Stimulated activated naive CD8-positive, alpha-beta T cell treated with anti-CD3 and anti-CD28 coated beads, Interleukin-15, Interleukin-2, amounts not matched to agents 100 ng/mL and 50 ng/mL, for 24 hours (primary cell): ENCODE measurements around the gene PHF19.
A peak's percentile ranks its signal among the peaks of the same experiment; 100 is the strongest.

Source experiments
- H3K27ac Mint-ChIP-seq: one replicate; pipeline ENCODE4 v1.8.0; 2021; ENCODE audit warnings: mild to moderate bottlenecking, mixed read lengths
- H3K27me3 Mint-ChIP-seq: one replicate; pipeline ENCODE4 v1.8.0; 2021; ENCODE audit warnings: mixed read lengths
- H3K36me3 Mint-ChIP-seq: one replicate; pipeline ENCODE4 v1.8.0; 2021; ENCODE audit warnings: low read depth, mixed read lengths
- H3K4me1 Mint-ChIP-seq: one replicate; pipeline ENCODE4 v1.8.0; 2021; ENCODE audit warnings: low read depth, mixed read lengths
- H3K4me3 Mint-ChIP-seq: one replicate; pipeline ENCODE4 v1.8.0; 2021; ENCODE audit warnings: mild to moderate bottlenecking, mixed read lengths
- H3K9me3 Mint-ChIP-seq: one replicate; pipeline ENCODE4 v1.8.0; 2021; ENCODE audit warnings: mixed read lengths

PHF19 gene

GRCh38 chr9:120876842-120877240, at the start of gene PHF19:
PHF19 (minus strand) TSS chr9:120877188; CDS start chr9:120874741, 2,447 bp downstream.
- Mint-ChIP-seq H3K27me3 (no peaks in the 10 kb centered on the region), H3K9me3 (no peaks in the 10 kb centered on the region), H3K36me3 (peaks cover 49% of the 10 kb centered on the region), H3K4me3 (peak within 1 kb of the TSS; percentile 91), H3K27ac (peak within 1 kb of the TSS; percentile 95), H3K4me1 (peaks cover 84% of the 10 kb centered on the region)

GRCh38 chr9:120926397-120926928, 49.5 kb upstream of the PHF19 start, which contains the start of gene TRAF1:
TRAF1 (minus strand) TSS chr9:120926796; CDS start chr9:120926075, 721 bp downstream.
- Mint-ChIP-seq H3K36me3 (peaks cover 61% of the 10 kb centered on the region), H3K4me3 (peak within 1 kb of the TSS; percentile 95), H3K4me1 (peaks cover 64% of the 10 kb centered on the region), H3K27me3 (no peaks in the 10 kb centered on the region), H3K9me3 (no peaks in the 10 kb centered on the region), H3K27ac (peak within 1 kb of the TSS; percentile 100)

GRCh38 chr9:120925535-120926396, 48.8 kb upstream of the PHF19 start:
- H3K27ac Mint-ChIP-seq = peak overlapping the region; percentile 100
- H3K4me3 Mint-ChIP-seq = peak overlapping the region; percentile 95
- H3K9me3 Mint-ChIP-seq = no peaks in the 10 kb centered on the region
- H3K4me1 Mint-ChIP-seq = peaks cover 63% of the 10 kb centered on the region
- no peaks in the 10 kb centered on the region for H3K27me3 Mint-ChIP-seq
- H3K36me3 Mint-ChIP-seq = peaks cover 64% of the 10 kb centered on the region

GRCh38 chr9:120924698-120925534, 47.9 kb upstream of the PHF19 start:
- peaks cover 64% of the 10 kb centered on the region for H3K4me1 Mint-ChIP-seq
- H3K9me3 Mint-ChIP-seq = no peaks in the 10 kb centered on the region
- peak overlapping the region; percentile 100 for H3K27ac Mint-ChIP-seq
- H3K27me3 Mint-ChIP-seq = no peaks in the 10 kb centered on the region
- H3K36me3 Mint-ChIP-seq = peaks cover 72% of the 10 kb centered on the region
- peak overlapping the region; percentile 95 for H3K4me3 Mint-ChIP-seq

- Mint-ChIP-seq H3K4me1 (peaks cover 67% of the 10 kb centered on the region), H3K9me3 (no peaks in the 10 kb centered on the region), H3K4me3 (peak overlapping the region; percentile 95), H3K36me3 (peaks cover 82% of the 10 kb centered on the region), H3K27me3 (no peaks in the 10 kb centered on the region), H3K27ac (peak overlapping the region; percentile 100)
Observed at GRCh38 chr9:120923620-120924328, 46.8 kb upstream of the PHF19 start.

GRCh38 chr9:120922404-120923195, 45.6 kb upstream of the PHF19 start:
- H3K27ac Mint-ChIP-seq = peak overlapping the region; percentile 100
- H3K4me1 Mint-ChIP-seq = peaks cover 68% of the 10 kb centered on the region
- peak overlapping the region; percentile 95 for H3K4me3 Mint-ChIP-seq
- no peaks in the 10 kb centered on the region for H3K9me3 Mint-ChIP-seq
- H3K36me3 Mint-ChIP-seq = peaks cover 86% of the 10 kb centered on the region
- no peaks in the 10 kb centered on the region for H3K27me3 Mint-ChIP-seq

- Mint-ChIP-seq H3K4me3 (peak overlapping the region; percentile 95), H3K36me3 (peaks cover 95% of the 10 kb centered on the region), H3K9me3 (no peaks in the 10 kb centered on the region), H3K27me3 (no peaks in the 10 kb centered on the region), H3K27ac (peak overlapping the region; percentile 100), H3K4me1 (peaks cover 68% of the 10 kb centered on the region)
Observed at GRCh38 chr9:120921661-120922181, 44.7 kb upstream of the PHF19 start.

GRCh38 chr9:120920806-120921178, 43.8 kb upstream of the PHF19 start:
- Mint-ChIP-seq H3K27me3 (no peaks in the 10 kb centered on the region), H3K36me3 (peaks cover 97% of the 10 kb centered on the region), H3K4me3 (peak overlapping the region; percentile 95), H3K27ac (peak overlapping the region; percentile 100), H3K4me1 (peaks cover 69% of the 10 kb centered on the region), H3K9me3 (no peaks in the 10 kb centered on the region)

- Mint-ChIP-seq H3K36me3 (peaks cover 92% of the 10 kb centered on the region), H3K9me3 (no peaks in the 10 kb centered on the region), H3K4me3 (peak overlapping the region; percentile 95), H3K4me1 (peaks cover 73% of the 10 kb centered on the region), H3K27ac (peak overlapping the region; percentile 100), H3K27me3 (no peaks in the 10 kb centered on the region)
Observed at GRCh38 chr9:120919843-120920805, 43.1 kb upstream of the PHF19 start.

GRCh38 chr9:120918931-120919842, 42.2 kb upstream of the PHF19 start:
- H3K4me3 Mint-ChIP-seq = peak overlapping the region; percentile 95
- peaks cover 78% of the 10 kb centered on the region for H3K4me1 Mint-ChIP-seq
- no peaks in the 10 kb centered on the region for H3K9me3 Mint-ChIP-seq
- peaks cover 92% of the 10 kb centered on the region for H3K36me3 Mint-ChIP-seq
- peak overlapping the region; percentile 100 for H3K27ac Mint-ChIP-seq
- no peaks in the 10 kb centered on the region for H3K27me3 Mint-ChIP-seq

- H3K4me1 Mint-ChIP-seq = peaks cover 86% of the 10 kb centered on the region
Observed at GRCh38 chr9:120917929-120918762, 41.2 kb upstream of the PHF19 start.

More at GRCh38 chr9:120917929-120918762, 41.2 kb upstream of the PHF19 start:
- no peaks in the 10 kb centered on the region for H3K27me3 Mint-ChIP-seq
- peak overlapping the region; percentile 95 for H3K4me3 Mint-ChIP-seq
- peaks cover 92% of the 10 kb centered on the region for H3K36me3 Mint-ChIP-seq
- H3K9me3 Mint-ChIP-seq = no peaks in the 10 kb centered on the region
- H3K27ac Mint-ChIP-seq = peak overlapping the region; percentile 100
